Spinal cord (tissue), 10 donors: ENCODE data around the gene ABCB7. TPM values are rescaled to one million over a fixed set of nuclear protein-coding genes. Genes with fewer than 3 reads are reported as not detected.
"Not testable (repeated sequence)": the region's sequence is repeated elsewhere in the genome, so short reads cannot be mapped to it uniquely, and the experiment has no call there.

Experiments used
- DNase-seq, 6 donors: peaks; one replicate each; pipeline versions ENCODE4 v3.0.0 to v3.0.0-alpha.2; 2013 to 2015; ENCODE audit warnings: low spot score in 6 of 6, low read depth in 4 of 6
- H3K27ac ChIP-seq: one replicate; pipeline ENCODE4 v1.5.1; 2013; ENCODE audit warnings: low read depth, low read length, control low read depth
- H3K27me3 ChIP-seq: one replicate; pipeline ENCODE4 v1.6.1; 2013; ENCODE audit warnings: low read length; ENCODE audit not compliant: control insufficient read depth, insufficient read depth
- H3K36me3 ChIP-seq: one replicate; pipeline ENCODE4 v1.6.1; 2013; ENCODE audit warnings: low read length; ENCODE audit not compliant: control insufficient read depth, insufficient read depth
- H3K4me1 ChIP-seq: one replicate; pipeline ENCODE4 v1.6.1; 2013; ENCODE audit warnings: low read length; ENCODE audit not compliant: control insufficient read depth, insufficient read depth
- H3K4me3 ChIP-seq: one replicate; pipeline ENCODE4 v1.5.1; 2013; ENCODE audit warnings: low read depth, low read length, control low read depth
- H3K9me3 ChIP-seq: one replicate; pipeline ENCODE4 v1.6.1; 2013; ENCODE audit warnings: low read length; ENCODE audit not compliant: control insufficient read depth, insufficient read depth
- WGBS: methylation state at CpG from one replicate; pipeline ENCODE4 v1.1.5; 2013; ENCODE audit warnings: missing lambda C conversion rate; ENCODE audit not compliant: insufficient coverage; 5-methylcytosine and 5-hydroxymethylcytosine counted together
- polyA plus RNA-seq, 2 donors: library from polyadenylated mRNA; unstranded; fragments of 120-200 nt; gene quantifications; one replicate each; pipeline ENCODE4 v1.2.1, GENCODE V29; 2013; ENCODE audit not compliant: insufficient read length in 2 of 2
- total RNA-seq, 2 donors: library from RNA; depleted of rRNA in 1 of 2; stranded (reverse); fragments of 120-200 nt in 1 of 2; fragments of >200 nt in 1 of 2; gene quantifications; one replicate each; pipeline versions ENCODE4 v1.2.3 to v1.2.4, GENCODE V29; 2013 to 2014
- donor health status: healthy.

Gene ABCB7
- total and polyA plus RNA-seq, 4 donors = 17.3 to 30.6 (median 22.2) TPM

GRCh38 chrX:75154871-75155270 is 1.2 kb downstream of the ABCB7 start:
- WGBS = no CpG with 5 or more reads among the region's 1 CpG
- Histone ChIP-seq H3K27ac (no peak overlapping the region), H3K27me3 (no peaks in the 10 kb centered on the region), H3K36me3 (no peaks in the 10 kb centered on the region), H3K4me1 (no peaks in the 10 kb centered on the region), H3K9me3 (no peaks in the 10 kb centered on the region), H3K4me3 (no peak overlapping the region)
- DNase-seq = no peak

GRCh38 chrX:75151827-75152592 is 4.1 kb downstream of the ABCB7 start:
- Histone ChIP-seq H3K9me3 (peaks cover 2% of the 10 kb centered on the region), H3K36me3 (no peaks in the 10 kb centered on the region)
- WGBS = no CpG with 5 or more reads among the region's 3 CpGs

GRCh38 chrX:75149654-75150053 is 6.4 kb downstream of the ABCB7 start:
- H3K27me3 ChIP-seq = no peaks in the 10 kb centered on the region
- DNase-seq = no peak
- H3K27ac ChIP-seq = no peak overlapping the region
- no peaks in the 10 kb centered on the region for H3K36me3 ChIP-seq
- peaks cover 3% of the 10 kb centered on the region for H3K9me3 ChIP-seq
- WGBS = 86% methylated on average over 1 of the region's 1 CpG
- H3K4me1 ChIP-seq = no peaks in the 10 kb centered on the region
- H3K4me3 ChIP-seq = no peak overlapping the region

More at GRCh38 chrX:75151827-75152592, 4.1 kb downstream of the ABCB7 start:
- no peak overlapping the region for H3K27ac ChIP-seq
- DNase-seq = no peak
- no peaks in the 10 kb centered on the region for H3K27me3 ChIP-seq
- no peak overlapping the region for H3K4me3 ChIP-seq
- no peaks in the 10 kb centered on the region for H3K4me1 ChIP-seq

- Histone ChIP-seq H3K27me3 (no peaks in the 10 kb centered on the region), H3K27ac (no peak overlapping the region), H3K4me3 (no peak overlapping the region), H3K9me3 (peaks cover 4% of the 10 kb centered on the region), H3K36me3 (no peaks in the 10 kb centered on the region), H3K4me1 (peaks cover 7% of the 10 kb centered on the region)
- no peak for DNase-seq
- WGBS = 56% methylated on average over 3 of the region's 5 CpGs
These were observed 23.4 kb downstream of the ABCB7 start for GRCh38 chrX:75132672-75133071.

- WGBS = 64% methylated on average over 6 of the region's 9 CpGs
- H3K27me3 ChIP-seq = no peaks in the 10 kb centered on the region
- DNase-seq = peak in 1 of 6 donors; percentile 25
- H3K4me1 ChIP-seq = peaks cover 7% of the 10 kb centered on the region
- no peaks in the 10 kb centered on the region for H3K36me3 ChIP-seq
- no peak overlapping the region for H3K4me3 ChIP-seq
- H3K27ac ChIP-seq = no peak overlapping the region
- peaks cover 4% of the 10 kb centered on the region for H3K9me3 ChIP-seq
These were observed 24.0 kb downstream of the ABCB7 start for GRCh38 chrX:75131973-75132627.

GRCh38 chrX:75129069-75129468 is 27.0 kb downstream of the ABCB7 start:
- not testable (repeated sequence) for H3K4me1 ChIP-seq, H3K36me3 ChIP-seq, DNase-seq, H3K4me3 ChIP-seq, H3K27me3 ChIP-seq, H3K9me3 ChIP-seq, H3K27ac ChIP-seq
- 100% methylated on average over 1 of the region's 4 CpGs for WGBS

- Histone ChIP-seq H3K9me3 (peaks cover 2% of the 10 kb centered on the region), H3K4me1 (no peaks in the 10 kb centered on the region), H3K27ac (no peak overlapping the region), H3K4me3 (no peak overlapping the region), H3K36me3 (no peaks in the 10 kb centered on the region), H3K27me3 (no peaks in the 10 kb centered on the region)
- no CpG with 5 or more reads among the region's 2 CpGs for WGBS
- no peak for DNase-seq
These were observed 37.8 kb downstream of the ABCB7 start for GRCh38 chrX:75118296-75118695.

GRCh38 chrX:75115707-75116413 is 40.2 kb downstream of the ABCB7 start:
- H3K27ac ChIP-seq = no peak overlapping the region
- no peaks in the 10 kb centered on the region for H3K4me1 ChIP-seq
- 60% methylated on average over 3 of the region's 5 CpGs for whole genome bisulfite sequencing
- no peak for DNase-seq
- H3K9me3 ChIP-seq = peaks cover 2% of the 10 kb centered on the region
- no peak overlapping the region for H3K4me3 ChIP-seq
- no peaks in the 10 kb centered on the region for H3K36me3 ChIP-seq
- no peaks in the 10 kb centered on the region for H3K27me3 ChIP-seq

GRCh38 chrX:75114638-75115037 is 41.4 kb downstream of the ABCB7 start:
- WGBS = 82% methylated on average over 2 of the region's 3 CpGs
- Histone ChIP-seq H3K27me3 (no peaks in the 10 kb centered on the region), H3K27ac (no peak overlapping the region), H3K4me1 (no peaks in the 10 kb centered on the region), H3K9me3 (no peaks in the 10 kb centered on the region), H3K4me3 (no peak overlapping the region), H3K36me3 (no peaks in the 10 kb centered on the region)
- no peak for DNase-seq
